Measurements from ENCODE around the gene PALM3. TPM values are rescaled to one million over a fixed set of nuclear protein-coding genes. Genes with fewer than 3 reads are reported as not detected.

Gene PALM3
- total RNA-seq, 1 experiment from 2014 or later = 21.8 TPM

DNA sequence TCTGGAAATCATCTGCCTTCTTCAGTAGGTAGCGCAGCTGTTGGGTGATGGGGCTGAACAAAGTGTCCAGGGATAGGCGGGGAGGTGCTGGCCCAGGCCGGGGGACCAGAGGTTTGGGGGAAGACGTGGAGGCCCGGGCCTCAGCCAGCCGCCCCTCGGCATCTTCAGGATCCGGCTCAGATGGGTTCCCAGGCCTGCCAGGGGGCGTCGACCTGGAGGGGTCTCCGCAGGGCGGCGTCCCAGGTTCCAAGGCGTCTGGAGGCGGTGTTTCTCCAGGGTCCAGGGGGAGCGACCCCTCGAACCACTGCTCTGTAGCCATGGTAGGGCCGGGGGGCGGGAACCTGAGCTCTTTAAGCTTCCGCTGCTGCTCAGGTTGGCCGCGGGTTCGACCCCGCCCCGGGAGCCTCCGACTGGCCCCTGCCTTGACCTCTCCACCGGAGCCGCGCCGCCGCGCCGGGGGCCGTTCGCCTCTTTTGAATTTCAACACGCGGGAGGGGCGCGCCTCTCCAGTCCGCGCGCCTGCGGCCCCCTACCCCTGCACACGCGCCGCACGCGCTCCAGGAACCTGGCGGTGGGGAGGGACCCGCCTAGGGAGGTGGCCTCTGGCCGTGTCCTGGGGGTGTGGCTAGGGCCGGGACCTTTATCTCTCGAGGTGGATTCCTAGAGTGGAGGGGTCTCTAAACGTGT lies 23.6 kb upstream of the PALM3 start, which contains the start of gene C19orf67:
C19orf67 (minus strand) TSS at position 475 of the 687 bp plus-strand sequence; CDS start at position 319, 156 bp downstream.
- Histone ChIP-seq H3K27ac (ENCODE audit: low read depth, low read length, poor library complexity, severe bottlenecking) (no peak within 1 kb of the TSS), H3K9me3 (ENCODE audit: low read depth, low read length, poor library complexity, severe bottlenecking) (no peaks in the 10 kb centered on the region), H3K27me3 (replicated peaks; ENCODE audit: insufficient read depth, low read depth, low read length, poor library complexity) (no peaks in the 10 kb centered on the region), H3K36me3 (ENCODE audit: insufficient read depth, low read length, poor library complexity, severe bottlenecking) (peaks cover 12% of the 10 kb centered on the region), H3K4me3 (ENCODE audit: low read depth, low read length, poor library complexity, severe bottlenecking) (no peak within 1 kb of the TSS), H3K4me1 (ENCODE audit: insufficient read depth, low read length, poor library complexity, severe bottlenecking) (no peaks in the 10 kb centered on the region)
- BruUV-seq (replicated peaks) = no TSS peak
- intact Hi-C loops (cut with micrococcal nuclease; ENCODE audit: unreplicated experiment) = no loop called here
- TF ChIP-seq, protein P1, sequence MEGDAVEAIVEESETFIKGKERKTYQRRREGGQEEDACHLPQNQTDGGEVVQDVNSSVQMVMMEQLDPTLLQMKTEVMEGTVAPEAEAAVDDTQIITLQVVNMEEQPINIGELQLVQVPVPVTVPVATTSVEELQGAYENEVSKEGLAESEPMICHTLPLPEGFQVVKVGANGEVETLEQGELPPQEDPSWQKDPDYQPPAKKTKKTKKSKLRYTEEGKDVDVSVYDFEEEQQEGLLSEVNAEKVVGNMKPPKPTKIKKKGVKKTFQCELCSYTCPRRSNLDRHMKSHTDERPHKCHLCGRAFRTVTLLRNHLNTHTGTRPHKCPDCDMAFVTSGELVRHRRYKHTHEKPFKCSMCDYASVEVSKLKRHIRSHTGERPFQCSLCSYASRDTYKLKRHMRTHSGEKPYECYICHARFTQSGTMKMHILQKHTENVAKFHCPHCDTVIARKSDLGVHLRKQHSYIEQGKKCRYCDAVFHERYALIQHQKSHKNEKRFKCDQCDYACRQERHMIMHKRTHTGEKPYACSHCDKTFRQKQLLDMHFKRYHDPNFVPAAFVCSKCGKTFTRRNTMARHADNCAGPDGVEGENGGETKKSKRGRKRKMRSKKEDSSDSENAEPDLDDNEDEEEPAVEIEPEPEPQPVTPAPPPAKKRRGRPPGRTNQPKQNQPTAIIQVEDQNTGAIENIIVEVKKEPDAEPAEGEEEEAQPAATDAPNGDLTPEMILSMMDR (conservative IDR thresholded peaks at IDR 0.05; ENCODE audit: low read depth, low read length) = no peak
- no peak for TF ChIP-seq EZH2 (IDR thresholded peaks at IDR 0.05; ENCODE audit: borderline replicate concordance, low read depth, low read length, poor library complexity, severe bottlenecking)
- ChIA-PET POLR2A (ENCODE audit: low non-redundant PET) (no interaction called here), CTCF (no interaction called here)
- no peak for DNase-seq (ENCODE audit: low spot score)

DNA sequence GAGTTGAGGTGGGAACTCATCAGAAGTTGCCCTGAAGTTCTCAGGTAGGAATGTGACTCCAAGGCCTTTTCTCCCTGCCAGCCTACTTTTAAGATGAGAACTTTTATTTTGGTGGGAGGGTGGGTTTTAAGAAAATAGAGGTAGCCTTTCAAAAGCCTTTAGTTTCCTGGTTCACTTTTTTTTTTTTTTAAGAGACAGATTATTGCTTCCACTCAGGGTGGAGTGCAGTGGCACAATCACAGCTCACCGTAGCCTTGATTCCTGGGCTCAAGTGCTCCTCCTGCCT lies 20.7 kb upstream of the PALM3 start:
- CTCF ChIA-PET = interaction anchor here (0.7 kb wide), 1 partner anchor 1065 kb away, joined by 6 read pairs; no protein-coding TSS in a partner anchor
- TF ChIP-seq, protein P1 (conservative IDR thresholded peaks at IDR 0.05; ENCODE audit: low read depth, low read length) = no peak
- TF ChIP-seq EZH2 (IDR thresholded peaks at IDR 0.05; ENCODE audit: borderline replicate concordance, low read depth, low read length, poor library complexity, severe bottlenecking) = no peak

GRCh38 chr19:14081797-14082674 lies 20.2 kb upstream of the PALM3 start:
- intact Hi-C loops (cut with micrococcal nuclease; ENCODE audit: unreplicated experiment) = no loop called here
- POLR2A ChIA-PET (ENCODE audit: low non-redundant PET) = interaction anchor here (0.5 kb wide), 1 partner anchor 238 kb away, joined by 7 read pairs; no protein-coding TSS in a partner anchor
- CTCF ChIA-PET = interaction anchor here (0.7 kb wide), 1 partner anchor 1064 kb away, joined by 6 read pairs; no protein-coding TSS in a partner anchor
- no peaks in the 10 kb centered on the region for H3K9me3 ChIP-seq (ENCODE audit: low read depth, low read length, poor library complexity, severe bottlenecking)
- BruUV-seq (replicated peaks) = no TSS peak
- no peak for TF ChIP-seq EZH2 (IDR thresholded peaks at IDR 0.05; ENCODE audit: borderline replicate concordance, low read depth, low read length, poor library complexity, severe bottlenecking)
- TF ChIP-seq, protein P1 (conservative IDR thresholded peaks at IDR 0.05; ENCODE audit: low read depth, low read length) = no peak
- no peaks in the 10 kb centered on the region for H3K36me3 ChIP-seq (ENCODE audit: insufficient read depth, low read length, poor library complexity, severe bottlenecking)
- no peak for DNase-seq (ENCODE audit: low spot score)
- H3K4me3 ChIP-seq (ENCODE audit: low read depth, low read length, poor library complexity, severe bottlenecking) = peak overlapping the region; percentile 73
- H3K27me3 ChIP-seq (replicated peaks; ENCODE audit: insufficient read depth, low read depth, low read length, poor library complexity) = no peaks in the 10 kb centered on the region
- peak overlapping the region; percentile 53 for H3K27ac ChIP-seq (ENCODE audit: low read depth, low read length, poor library complexity, severe bottlenecking)
- H3K4me1 ChIP-seq (ENCODE audit: insufficient read depth, low read length, poor library complexity, severe bottlenecking) = peaks cover 3% of the 10 kb centered on the region

More for the DNA sequence above, 20.7 kb upstream of the PALM3 start:
- no peaks in the 10 kb centered on the region for H3K36me3 ChIP-seq (ENCODE audit: insufficient read depth, low read length, poor library complexity, severe bottlenecking)
- no peaks in the 10 kb centered on the region for H3K9me3 ChIP-seq (ENCODE audit: low read depth, low read length, poor library complexity, severe bottlenecking)
- BruUV-seq (replicated peaks) = no TSS peak
- intact Hi-C loops (cut with micrococcal nuclease; ENCODE audit: unreplicated experiment) = no loop called here
- H3K4me3 ChIP-seq (ENCODE audit: low read depth, low read length, poor library complexity, severe bottlenecking) = no peak overlapping the region
- peaks cover 3% of the 10 kb centered on the region for H3K4me1 ChIP-seq (ENCODE audit: insufficient read depth, low read length, poor library complexity, severe bottlenecking)
- H3K27ac ChIP-seq (ENCODE audit: low read depth, low read length, poor library complexity, severe bottlenecking) = no peak overlapping the region
- no peak for DNase-seq (ENCODE audit: low spot score)
- POLR2A ChIA-PET (ENCODE audit: low non-redundant PET) = no interaction called here
- H3K27me3 ChIP-seq (replicated peaks; ENCODE audit: insufficient read depth, low read depth, low read length, poor library complexity) = no peaks in the 10 kb centered on the region
